Gastrocnemius medialis (tissue), 4 donors: ENCODE data around the gene RNASE13. TPM values are rescaled to one million over a fixed set of nuclear protein-coding genes. Genes with fewer than 3 reads are reported as not detected.
A peak's percentile ranks its signal among the peaks of the same experiment; 100 is the strongest.

Experiments used
- ATAC-seq, 2 donors: fragments of 150-250 bp; one replicate each; pipeline ENCODE4 v1.9.1; 2016
- DNase-seq, 2 donors: peaks; one replicate each; pipeline ENCODE4 v3.0.0-alpha.2; 2019
- H3K27ac ChIP-seq, 4 donors: fragments of 200-600 bp; sonication (generic); 1 replicate in 1 of 4; 2 replicates in 3 of 4; pipeline ENCODE4 v1.5.1; 2016 to 2018; ENCODE audit warnings: mild to moderate bottlenecking in 2 of 4, moderate library complexity in 1 of 4
- H3K27me3 ChIP-seq, 3 donors: fragments of 200-600 bp; sonication (generic) in 2 of 3; 1 replicate in 1 of 3; 2 replicates in 2 of 3; pipeline versions ENCODE4 v1.5.1 to v1.6.0; 2016 to 2019; ENCODE audit warnings: mild to moderate bottlenecking in 1 of 3, moderate library complexity in 1 of 3
- H3K36me3 ChIP-seq, 2 donors: fragments of 200-600 bp; sonication (generic) in 1 of 2; one replicate each; pipeline ENCODE4 v1.5.1; 2017 to 2018
- H3K4me1 ChIP-seq, 2 donors: fragments of 200-600 bp; sonication (generic) in 1 of 2; one replicate each; pipeline ENCODE4 v1.5.1; 2016 to 2017; ENCODE audit warnings: mild to moderate bottlenecking in 2 of 2
- H3K4me3 ChIP-seq, 4 donors: fragments of 200-600 bp; sonication (generic) in 3 of 4; 1 replicate in 1 of 4; 2 replicates in 3 of 4; pipeline ENCODE4 v1.5.1; 2016 to 2019; ENCODE audit warnings: mild to moderate bottlenecking in 2 of 4
- H3K9me3 ChIP-seq, 3 donors: fragments of 200-600 bp; sonication (generic) in 2 of 3; 1 replicate in 1 of 3; 2 replicates in 2 of 3; pipeline ENCODE4 v1.5.1; 2016 to 2019
- CTCF ChIP-seq, 5 experiments: fragments of 450-650 bp in 3 of 5; fragments of 200-600 bp in 2 of 5; sonication (generic) in 2 of 5; IDR thresholded peaks in 4 of 5; conservative IDR thresholded peaks in 1 of 5; 1 replicate in 4 of 5; 2 replicates in 1 of 5; pipeline ENCODE4 v1.5.1; 2016 to 2019; ENCODE audit warnings: antibody characterized with exemption in 5 of 5, mild to moderate bottlenecking in 3 of 5, moderate library complexity in 3 of 5
- POLR2A ChIP-seq, 2 donors: fragments of 450-650 bp; IDR thresholded peaks; one replicate each; pipeline ENCODE4 v1.6.1; 2017; ENCODE audit warnings: antibody characterized with exemption in 2 of 2, mild to moderate bottlenecking in 2 of 2, moderate library complexity in 2 of 2
- in situ Hi-C, 4 donors: fragments of 200-750 bp; cut with MboI; loops; one replicate each; pipeline versions ENCODE4 v1.15.0 to v1.8.0; 2017; ENCODE audit warnings: low sequenced_read_pairs in 4 of 4
- intact Hi-C: fragments of 100-400 bp; cut with DNase I; formaldehyde crosslinking; loops from one replicate; pipeline ENCODE4 v1.15.1; 2023; ENCODE audit warnings: low total_unique reads
- total RNA-seq, 4 donors: library from RNA; depleted of rRNA; stranded (reverse); fragments of >200 nt; gene quantifications; one replicate each; pipeline versions ENCODE4 v1.1.0 to v1.2.3, GENCODE V29; 2016

RNASE13 gene
- total RNA-seq, 4 donors from 2014 or later: not detected

- TF ChIP-seq POLR2A (IDR thresholded peaks at IDR 0.05): no peak
- no peak for TF ChIP-seq CTCF (IDR thresholded peaks at IDR 0.05 in 4 of 5, conservative IDR thresholded peaks at IDR 0.05 in 1 of 5)
- Histone ChIP-seq H3K4me1 (peaks cover 69 to 76% of the 10 kb centered on the region in 2 donors), H3K36me3 (peaks cover 0 to 45% of the 10 kb centered on the region in 2 donors), H3K9me3 (no peaks in the 10 kb centered on the region), H3K27ac (peak overlapping the region; percentile 97 to 100 (median 100)), H3K4me3 (peak overlapping the region; percentile 95 to 99 (median 99)), H3K27me3 (no peaks in the 10 kb centered on the region)
- intact Hi-C loops (no loop called here), in situ Hi-C loops (no loop called here)
- DNase-seq: peak in 1 of 2 donors; percentile 55
- ATAC-seq: peak in 1 of 2 donors; percentile 10
Observed at GRCh38 chr14:21023817-21024584, 10.6 kb downstream of the RNASE13 start.

- in situ Hi-C loops: no loop called here
- H3K9me3 ChIP-seq: no peaks in the 10 kb centered on the region
- peak overlapping the region; percentile 95 to 99 (median 99) for H3K4me3 ChIP-seq
- DNase-seq (peak in 1 of 2 donors; percentile 49), ATAC-seq (no peak)
- peak overlapping the region; percentile 97 to 100 (median 100) for H3K27ac ChIP-seq
- H3K4me1 ChIP-seq: peaks cover 77 to 80% of the 10 kb centered on the region in 2 donors
- intact Hi-C loops: no loop called here
- no peaks in the 10 kb centered on the region for H3K27me3 ChIP-seq
- H3K36me3 ChIP-seq: peaks cover 0 to 53% of the 10 kb centered on the region in 2 donors
- no peak for TF ChIP-seq POLR2A (IDR thresholded peaks at IDR 0.05)
- no peak for TF ChIP-seq CTCF (IDR thresholded peaks at IDR 0.05 in 4 of 5, conservative IDR thresholded peaks at IDR 0.05 in 1 of 5)
Observed at GRCh38 chr14:21023174-21023573, 11.4 kb downstream of the RNASE13 start.

GRCh38 chr14:21022686-21023085 is 11.9 kb downstream of the RNASE13 start:
- peak overlapping the region; percentile 95 to 99 (median 99) for H3K4me3 ChIP-seq
- ATAC-seq (no peak), DNase-seq (no peak)
- in situ Hi-C loops: no loop called here
- TF ChIP-seq CTCF (IDR thresholded peaks at IDR 0.05 in 4 of 5, conservative IDR thresholded peaks at IDR 0.05 in 1 of 5): no peak
- no peak for TF ChIP-seq POLR2A (IDR thresholded peaks at IDR 0.05)
- H3K27me3 ChIP-seq: no peaks in the 10 kb centered on the region
- intact Hi-C loops: no loop called here
- H3K36me3 ChIP-seq: peaks cover 0 to 58% of the 10 kb centered on the region in 2 donors
- H3K9me3 ChIP-seq: no peaks in the 10 kb centered on the region
- H3K4me1 ChIP-seq: peaks cover 77 to 81% of the 10 kb centered on the region in 2 donors
- peak overlapping the region; percentile 97 to 100 (median 100) for H3K27ac ChIP-seq

- in situ Hi-C loops: no loop called here
- TF ChIP-seq POLR2A (IDR thresholded peaks at IDR 0.05): no peak
- no peak for TF ChIP-seq CTCF (IDR thresholded peaks at IDR 0.05 in 4 of 5, conservative IDR thresholded peaks at IDR 0.05 in 1 of 5)
- Histone ChIP-seq H3K36me3 (peaks cover 0 to 74% of the 10 kb centered on the region in 2 donors), H3K27ac (peak overlapping the region; percentile 97 to 100 (median 100)), H3K27me3 (no peaks in the 10 kb centered on the region), H3K4me3 (peak overlapping the region in 3 of 4 donors; percentile 99), H3K9me3 (no peaks in the 10 kb centered on the region), H3K4me1 (peaks cover 77 to 81% of the 10 kb centered on the region in 2 donors)
- intact Hi-C loops: no loop called here
- no peak for ATAC-seq
- no peak for DNase-seq
Observed at GRCh38 chr14:21020977-21021545, 13.5 kb downstream of the RNASE13 start.
